Astrocyte (in vitro differentiated cells and primary cell): ENCODE data around the gene KRT40. TPM values are rescaled to one million over a fixed set of nuclear protein-coding genes. Genes with fewer than 3 reads are reported as not detected.

Source experiments
- DNase-seq: peaks from one replicate; pipeline ENCODE4 v3.0.0-alpha.2; 2010; ENCODE audit warnings: low read depth
- FAIRE-seq: peaks from 2 replicates; lab custom pipeline; 2011; peaks lifted over from hg19 to GRCh38; lab: Jason Lieb, UNC
- H2AFZ ChIP-seq: 2 replicates; pipeline ENCODE4 v1.6.0; 2012; ENCODE audit warnings: low read depth, low read length, inconsistent platforms
- H3K27ac ChIP-seq: 2 replicates; pipeline ENCODE4 v1.5.1; 2011; ENCODE audit warnings: low read depth, low read length, inconsistent platforms
- H3K27me3 ChIP-seq: 2 replicates; pipeline ENCODE4 v1.6.0; 2011; ENCODE audit warnings: low read length, inconsistent platforms; ENCODE audit not compliant: insufficient read depth
- H3K36me3 ChIP-seq: 2 replicates; pipeline ENCODE4 v1.5.1; 2011; ENCODE audit warnings: low read length, inconsistent platforms; ENCODE audit not compliant: insufficient read depth
- H3K4me1 ChIP-seq: 2 replicates; pipeline ENCODE4 v1.5.1; 2011; ENCODE audit warnings: low read length, inconsistent platforms; ENCODE audit not compliant: insufficient read depth
- H3K4me2 ChIP-seq: 2 replicates; pipeline ENCODE4 v1.6.0; 2012; ENCODE audit warnings: low read length, inconsistent platforms
- H3K4me3 ChIP-seq: 2 replicates; pipeline ENCODE4 v1.5.1; 2011; ENCODE audit warnings: low read depth, mild to moderate bottlenecking, low read length, inconsistent platforms; ENCODE audit not compliant: insufficient read depth
- H3K79me2 ChIP-seq: 2 replicates; pipeline ENCODE4 v1.6.0; 2012; ENCODE audit warnings: mild to moderate bottlenecking, low read length, inconsistent platforms; ENCODE audit not compliant: insufficient read depth
- H3K9ac ChIP-seq: 2 replicates; pipeline ENCODE4 v1.6.0; 2012; ENCODE audit warnings: mild to moderate bottlenecking, low read length, inconsistent platforms
- H3K9me3 ChIP-seq: 2 replicates; pipeline ENCODE4 v1.5.1; 2012; ENCODE audit warnings: low read depth, mild to moderate bottlenecking, low read length, inconsistent platforms; ENCODE audit not compliant: insufficient read depth
- H4K20me1 ChIP-seq: 2 replicates; pipeline ENCODE4 v1.6.0; 2012; ENCODE audit warnings: low read length, inconsistent platforms; ENCODE audit not compliant: insufficient read depth
- H3K27ac Mint-ChIP-seq: one replicate; pipeline ENCODE4 v1.8.0; 2021; ENCODE audit warnings: mild to moderate bottlenecking, mixed read lengths; ENCODE audit not compliant: unreplicated experiment
- H3K27me3 Mint-ChIP-seq: one replicate; pipeline ENCODE4 v1.8.0; 2021; ENCODE audit warnings: low read depth, mixed read lengths; ENCODE audit not compliant: unreplicated experiment
- H3K36me3 Mint-ChIP-seq: one replicate; pipeline ENCODE4 v1.8.0; 2021; ENCODE audit warnings: low read depth, mixed read lengths; ENCODE audit not compliant: unreplicated experiment
- H3K4me1 Mint-ChIP-seq: one replicate; pipeline ENCODE4 v1.8.0; 2021; ENCODE audit warnings: low read depth, mixed read lengths; ENCODE audit not compliant: unreplicated experiment
- H3K4me3 Mint-ChIP-seq: one replicate; pipeline ENCODE4 v1.8.0; 2021; ENCODE audit warnings: mild to moderate bottlenecking, moderate library complexity, mixed read lengths; ENCODE audit not compliant: unreplicated experiment
- H3K9me3 Mint-ChIP-seq: one replicate; pipeline ENCODE4 v1.8.0; 2021; ENCODE audit warnings: mild to moderate bottlenecking, mixed read lengths; ENCODE audit not compliant: unreplicated experiment
- EZH2 ChIP-seq: IDR thresholded peaks from 2 replicates; pipeline ENCODE4 v1.6.1; 2012; ENCODE audit warnings: mild to moderate bottlenecking, low read length, inconsistent platforms; ENCODE audit not compliant: insufficient read depth
- total RNA-seq: library from RNA; stranded (reverse); gene quantifications from 2 replicates; pipeline ENCODE4 v1.2.1, GENCODE V29; 2021
- TF ChIP-seq, protein P1 (sequence below): IDR thresholded peaks from 2 replicates; pipeline ENCODE4 v1.5.1; 2011; ENCODE audit warnings: low read depth, mild to moderate bottlenecking, inconsistent platforms, low read length, moderate library complexity; ENCODE audit not compliant: insufficient read depth

KRT40 gene
- total RNA-seq, 1 donor from 2014 or later, result not detected

DNA sequence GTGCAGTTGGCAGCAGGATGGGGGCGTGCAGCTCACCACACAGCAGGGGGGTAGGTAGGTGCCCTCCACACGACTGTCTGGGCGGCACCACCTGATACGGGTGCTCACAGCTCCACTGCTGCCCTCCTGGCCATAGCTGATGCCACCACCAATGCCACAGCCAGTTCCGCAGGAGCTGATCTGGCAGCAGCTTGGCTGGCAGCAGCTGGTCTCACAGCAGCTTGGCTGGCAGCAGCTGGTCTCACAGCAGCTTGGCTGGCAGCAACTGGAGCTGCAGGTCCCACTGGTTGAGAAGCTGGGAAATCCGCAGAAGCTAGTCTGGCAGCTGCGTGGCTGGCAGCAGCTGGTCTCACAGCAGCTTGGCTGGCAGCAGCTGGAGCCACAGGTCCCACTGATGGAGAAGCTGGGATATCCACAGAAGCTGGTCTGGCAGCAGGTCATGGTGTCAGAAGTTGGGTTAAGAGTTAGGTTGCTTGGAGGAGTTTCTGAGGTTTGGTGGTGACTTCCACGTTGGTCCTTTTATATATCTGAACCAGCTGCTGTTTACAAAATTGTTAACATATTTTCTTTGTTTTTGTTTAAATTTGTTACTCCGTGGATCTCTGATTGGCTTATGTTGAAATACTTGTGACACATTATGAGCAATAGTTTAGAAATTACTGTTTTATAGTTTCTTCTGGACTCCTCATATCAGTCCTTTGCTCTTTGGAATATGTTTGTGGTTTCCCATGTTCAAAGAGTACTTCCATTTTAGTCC is 42.8 kb upstream of the KRT40 start, which contains the start of gene KRTAP1-5:
KRTAP1-5 (minus strand) TSS at position 494 of the 757 bp plus-strand sequence; CDS start at position 441, 53 bp downstream.
- H3K4me1 ChIP-seq, result peaks cover 5% of the 10 kb centered on the region
- no peak within 1 kb of the TSS for H3K4me3 ChIP-seq
- no peak within 1 kb of the TSS for H3K27ac Mint-ChIP-seq
- no peak within 1 kb of the TSS for H3K27ac ChIP-seq
- H4K20me1 ChIP-seq, result no peaks in the 10 kb centered on the region
- H3K9ac ChIP-seq, result no peak within 1 kb of the TSS
- peaks cover 1% of the 10 kb centered on the region for H3K4me1 Mint-ChIP-seq
- TF ChIP-seq, protein P1, sequence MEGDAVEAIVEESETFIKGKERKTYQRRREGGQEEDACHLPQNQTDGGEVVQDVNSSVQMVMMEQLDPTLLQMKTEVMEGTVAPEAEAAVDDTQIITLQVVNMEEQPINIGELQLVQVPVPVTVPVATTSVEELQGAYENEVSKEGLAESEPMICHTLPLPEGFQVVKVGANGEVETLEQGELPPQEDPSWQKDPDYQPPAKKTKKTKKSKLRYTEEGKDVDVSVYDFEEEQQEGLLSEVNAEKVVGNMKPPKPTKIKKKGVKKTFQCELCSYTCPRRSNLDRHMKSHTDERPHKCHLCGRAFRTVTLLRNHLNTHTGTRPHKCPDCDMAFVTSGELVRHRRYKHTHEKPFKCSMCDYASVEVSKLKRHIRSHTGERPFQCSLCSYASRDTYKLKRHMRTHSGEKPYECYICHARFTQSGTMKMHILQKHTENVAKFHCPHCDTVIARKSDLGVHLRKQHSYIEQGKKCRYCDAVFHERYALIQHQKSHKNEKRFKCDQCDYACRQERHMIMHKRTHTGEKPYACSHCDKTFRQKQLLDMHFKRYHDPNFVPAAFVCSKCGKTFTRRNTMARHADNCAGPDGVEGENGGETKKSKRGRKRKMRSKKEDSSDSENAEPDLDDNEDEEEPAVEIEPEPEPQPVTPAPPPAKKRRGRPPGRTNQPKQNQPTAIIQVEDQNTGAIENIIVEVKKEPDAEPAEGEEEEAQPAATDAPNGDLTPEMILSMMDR, result no peak
- TF ChIP-seq EZH2, result no peak
- H3K79me2 ChIP-seq, result no peaks in the 10 kb centered on the region
- H2AFZ ChIP-seq, result no peak within 1 kb of the TSS
- no peaks in the 10 kb centered on the region for H3K27me3 Mint-ChIP-seq
- H3K9me3 Mint-ChIP-seq, result no peaks in the 10 kb centered on the region
- DNase-seq, result peak; percentile 74
- H3K36me3 Mint-ChIP-seq, result no peaks in the 10 kb centered on the region
- H3K27me3 ChIP-seq, result no peaks in the 10 kb centered on the region
- FAIRE-seq, result peak; percentile 88
- H3K9me3 ChIP-seq, result no peaks in the 10 kb centered on the region
- no peak within 1 kb of the TSS for H3K4me3 Mint-ChIP-seq
- H3K36me3 ChIP-seq, result no peaks in the 10 kb centered on the region
- no peak within 1 kb of the TSS for H3K4me2 ChIP-seq

DNA sequence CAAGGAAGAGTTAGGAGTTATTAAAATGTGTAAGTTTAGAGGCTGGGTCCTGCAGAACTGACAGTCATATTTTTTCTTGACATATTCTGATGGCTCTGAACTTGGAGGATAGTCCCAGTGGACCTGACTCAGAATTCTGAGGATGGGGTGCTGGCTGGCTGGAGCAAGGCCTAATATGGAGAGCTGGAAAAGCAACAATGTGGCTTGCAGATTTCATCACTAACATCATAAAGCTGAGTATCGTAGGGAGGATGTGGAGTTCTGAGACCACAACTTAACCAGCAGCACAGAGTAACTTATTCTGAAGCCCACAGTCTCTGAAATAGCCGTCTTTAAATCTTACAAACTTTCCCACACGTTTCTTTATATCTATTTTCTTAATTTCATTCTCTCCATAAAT is 40.6 kb upstream of the KRT40 start:
- no peak for FAIRE-seq
- H3K4me1 Mint-ChIP-seq, result peaks cover 1% of the 10 kb centered on the region
- H3K27me3 Mint-ChIP-seq, result no peaks in the 10 kb centered on the region
- no peaks in the 10 kb centered on the region for H3K9me3 Mint-ChIP-seq
- Histone ChIP-seq H2AFZ (no peak overlapping the region), H4K20me1 (no peaks in the 10 kb centered on the region), H3K79me2 (no peaks in the 10 kb centered on the region), H3K36me3 (no peaks in the 10 kb centered on the region), H3K9ac (no peak overlapping the region), H3K9me3 (no peaks in the 10 kb centered on the region), H3K27me3 (no peaks in the 10 kb centered on the region), H3K4me1 (peaks cover 5% of the 10 kb centered on the region), H3K4me2 (no peak overlapping the region), H3K4me3 (no peak overlapping the region), H3K27ac (no peak overlapping the region)
- no peaks in the 10 kb centered on the region for H3K36me3 Mint-ChIP-seq
- TF ChIP-seq EZH2, result no peak
- TF ChIP-seq, protein P1, result no peak
- no peak overlapping the region for H3K27ac Mint-ChIP-seq
- DNase-seq, result no peak
- no peak overlapping the region for H3K4me3 Mint-ChIP-seq

DNA sequence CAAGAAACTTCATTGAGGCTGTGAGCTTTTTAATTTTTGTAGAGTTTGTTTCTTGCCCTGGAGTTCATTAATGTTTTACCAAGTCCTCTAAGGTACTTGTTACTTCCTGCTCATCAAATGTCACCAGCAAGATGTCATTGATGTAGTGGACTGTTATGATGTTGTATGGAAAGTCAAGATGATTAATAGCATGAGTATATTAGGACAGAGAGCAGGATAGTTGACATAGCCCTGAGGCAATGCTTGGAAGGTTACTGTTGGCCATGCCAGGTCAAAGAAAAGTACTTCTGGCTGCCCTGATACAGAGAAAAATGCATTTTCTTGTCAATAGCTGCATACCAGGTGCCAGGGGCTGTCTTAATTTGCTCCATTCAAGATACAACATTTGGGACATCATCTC is 36.2 kb upstream of the KRT40 start:
- Histone ChIP-seq H3K27ac (no peak overlapping the region), H3K36me3 (no peaks in the 10 kb centered on the region), H3K4me2 (no peak overlapping the region), H3K4me3 (no peak overlapping the region), H3K27me3 (no peaks in the 10 kb centered on the region), H3K4me1 (no peaks in the 10 kb centered on the region), H4K20me1 (no peaks in the 10 kb centered on the region), H3K79me2 (no peaks in the 10 kb centered on the region), H2AFZ (no peak overlapping the region), H3K9ac (no peak overlapping the region), H3K9me3 (no peaks in the 10 kb centered on the region)
- DNase-seq, result no peak
- FAIRE-seq, result no peak
- Mint-ChIP-seq H3K36me3 (no peaks in the 10 kb centered on the region), H3K9me3 (no peaks in the 10 kb centered on the region), H3K4me1 (peaks cover 1% of the 10 kb centered on the region), H3K4me3 (no peak overlapping the region), H3K27me3 (no peaks in the 10 kb centered on the region), H3K27ac (no peak overlapping the region)
- TF ChIP-seq EZH2, result no peak
